GM18520 (cell line): ENCODE results near the gene SNX14.
"Not testable (repeated sequence)": the region's sequence is repeated elsewhere in the genome, so short reads cannot be mapped to it uniquely, and the experiment has no call there.

ENCODE experiments used
- ATAC-seq: cut with Tn5 transposase; IDR thresholded peaks from one replicate; pipeline ENCODE4 v1.9.1; 2021; ENCODE audit not compliant: unreplicated experiment

SNX14 gene, protein sequence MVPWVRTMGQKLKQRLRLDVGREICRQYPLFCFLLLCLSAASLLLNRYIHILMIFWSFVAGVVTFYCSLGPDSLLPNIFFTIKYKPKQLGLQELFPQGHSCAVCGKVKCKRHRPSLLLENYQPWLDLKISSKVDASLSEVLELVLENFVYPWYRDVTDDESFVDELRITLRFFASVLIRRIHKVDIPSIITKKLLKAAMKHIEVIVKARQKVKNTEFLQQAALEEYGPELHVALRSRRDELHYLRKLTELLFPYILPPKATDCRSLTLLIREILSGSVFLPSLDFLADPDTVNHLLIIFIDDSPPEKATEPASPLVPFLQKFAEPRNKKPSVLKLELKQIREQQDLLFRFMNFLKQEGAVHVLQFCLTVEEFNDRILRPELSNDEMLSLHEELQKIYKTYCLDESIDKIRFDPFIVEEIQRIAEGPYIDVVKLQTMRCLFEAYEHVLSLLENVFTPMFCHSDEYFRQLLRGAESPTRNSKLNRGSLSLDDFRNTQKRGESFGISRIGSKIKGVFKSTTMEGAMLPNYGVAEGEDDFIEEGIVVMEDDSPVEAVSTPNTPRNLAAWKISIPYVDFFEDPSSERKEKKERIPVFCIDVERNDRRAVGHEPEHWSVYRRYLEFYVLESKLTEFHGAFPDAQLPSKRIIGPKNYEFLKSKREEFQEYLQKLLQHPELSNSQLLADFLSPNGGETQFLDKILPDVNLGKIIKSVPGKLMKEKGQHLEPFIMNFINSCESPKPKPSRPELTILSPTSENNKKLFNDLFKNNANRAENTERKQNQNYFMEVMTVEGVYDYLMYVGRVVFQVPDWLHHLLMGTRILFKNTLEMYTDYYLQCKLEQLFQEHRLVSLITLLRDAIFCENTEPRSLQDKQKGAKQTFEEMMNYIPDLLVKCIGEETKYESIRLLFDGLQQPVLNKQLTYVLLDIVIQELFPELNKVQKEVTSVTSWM

GRCh38 chr6:85593438-85594196, at the start of gene SNX14:
Gene SNX14, minus strand, starts transcription at chr6:85593858. Its CDS starts 140 bp downstream, at chr6:85593718.
- peak; percentile 87 for ATAC-seq

DNA sequence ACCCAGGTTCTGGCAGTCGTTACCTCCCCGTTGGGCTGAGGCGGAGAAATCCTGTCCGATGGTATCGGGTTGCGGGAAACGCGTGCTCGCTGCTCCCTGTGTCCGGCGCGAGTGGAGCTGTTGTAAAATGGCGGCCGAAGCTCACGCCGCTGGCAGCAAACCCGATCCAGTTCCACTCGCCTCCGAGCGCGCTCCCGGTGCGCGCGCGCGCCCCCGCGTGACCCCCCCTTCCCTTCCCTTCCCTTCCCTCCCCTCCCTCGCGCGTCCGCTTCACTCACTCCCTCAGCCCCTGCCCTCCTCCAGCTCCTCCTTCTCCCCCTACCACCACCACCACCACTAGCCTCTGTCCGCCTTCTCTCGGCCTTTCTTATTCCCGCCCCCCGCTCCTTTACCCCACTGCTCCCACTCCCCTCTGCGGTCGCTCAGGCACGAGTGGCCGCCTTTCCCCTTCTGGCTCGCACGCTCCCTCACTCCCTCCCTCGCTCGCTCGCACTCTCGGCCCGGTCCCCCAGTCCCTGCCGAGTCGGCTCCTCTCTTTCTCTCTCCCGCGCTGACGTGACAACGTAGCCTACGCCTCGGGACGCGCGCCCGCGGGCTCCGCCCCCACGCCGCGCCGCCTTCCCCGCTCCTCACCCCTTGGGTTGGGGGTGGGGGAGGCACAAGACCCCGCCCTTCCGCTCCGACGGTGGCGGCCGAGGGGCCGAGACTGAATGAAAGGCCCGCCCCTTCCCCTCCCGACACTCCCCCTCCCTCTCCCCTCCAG, 49.3 kb upstream of the SNX14 start, which contains the start of gene SYNCRIP:
TSS of gene SYNCRIP (minus strand) at position 113 of the 763 bp plus-strand sequence. CDS start 1,447 bp downstream, outside the sequence.
- ATAC-seq, result peak; percentile 67

- ATAC-seq, result no peak
These were observed 48.5 kb upstream of the SNX14 start for GRCh38 chr6:85641897-85642773.

DNA sequence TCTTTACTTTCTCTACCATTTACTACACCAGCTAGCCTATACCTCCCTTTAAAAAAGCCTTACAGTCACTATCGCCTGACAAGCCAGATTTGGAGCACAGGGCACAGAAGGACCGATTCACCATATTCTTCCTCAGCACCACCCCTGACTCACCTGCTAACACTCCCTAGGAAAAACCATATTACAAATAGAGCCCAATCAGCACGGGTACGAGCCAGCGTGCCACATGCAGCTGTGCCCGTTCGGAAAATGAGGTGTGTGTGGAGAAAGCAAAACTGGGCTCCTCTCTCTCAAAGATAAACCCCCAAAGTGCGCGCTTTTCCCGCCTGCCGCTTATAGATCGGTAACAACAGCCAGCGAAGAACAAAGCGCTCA, 47.9 kb upstream of the SNX14 start:
- ATAC-seq, result no peak

DNA sequence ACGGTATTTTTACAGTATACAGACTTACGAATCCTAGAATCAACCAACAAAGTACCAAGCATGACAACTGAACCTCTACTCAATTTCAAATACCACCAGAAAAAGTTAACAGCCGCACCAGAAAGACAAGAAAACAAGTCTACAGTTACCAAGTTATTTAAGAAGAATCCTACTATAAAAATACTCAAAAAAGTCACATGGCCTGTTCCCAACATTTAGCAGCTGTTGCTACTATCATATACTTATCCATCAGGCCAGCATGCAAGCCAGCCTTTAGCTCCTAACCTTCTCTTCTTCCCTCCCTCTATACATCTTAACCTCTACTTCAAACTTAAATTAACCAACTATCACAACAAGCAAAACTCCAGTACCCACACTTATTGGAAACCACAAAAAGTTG, 47.2 kb upstream of the SNX14 start:
- no peak for ATAC-seq

DNA sequence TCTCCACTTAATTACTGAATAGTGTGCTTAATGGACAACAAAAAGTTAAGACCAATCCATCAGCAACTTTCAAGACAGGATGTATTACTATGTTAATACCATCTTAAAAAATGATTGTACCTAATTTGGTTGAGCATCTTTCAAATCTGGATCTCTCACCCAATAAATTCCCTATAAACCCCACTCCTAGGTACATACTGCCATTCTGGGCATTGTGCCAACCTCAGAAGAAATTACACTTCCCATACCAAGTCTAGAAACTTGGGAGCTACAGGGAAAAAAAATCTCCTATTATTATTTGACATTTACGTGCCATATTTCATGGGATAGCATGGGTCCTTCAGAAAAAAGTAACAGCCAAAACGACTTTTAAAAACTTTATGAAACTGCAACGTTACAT, 43.9 kb upstream of the SNX14 start:
- no peak for ATAC-seq

- ATAC-seq, result no peak
These were observed 38.7 kb upstream of the SNX14 start for GRCh38 chr6:85632164-85632942.

GRCh38 chr6:85631117-85631516, 37.5 kb upstream of the SNX14 start:
- ATAC-seq, result not testable (repeated sequence)

DNA sequence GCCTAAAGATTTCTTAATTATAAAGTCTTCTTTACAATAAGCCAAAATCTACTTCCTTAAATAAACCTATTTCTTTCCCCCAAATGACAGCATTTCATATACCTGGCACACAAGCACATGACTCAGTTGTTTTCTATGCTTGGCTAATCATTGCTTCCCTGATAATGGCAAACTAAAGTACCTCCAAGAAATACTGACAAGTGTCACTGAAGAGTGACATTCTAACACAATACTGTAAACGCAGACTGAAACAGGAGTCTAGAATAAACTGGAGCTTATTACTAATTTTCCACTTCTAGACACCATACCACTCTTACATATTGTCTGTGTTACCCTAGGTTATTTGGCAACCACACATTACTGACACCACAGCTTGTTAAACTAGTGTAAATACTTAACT, 34.7 kb upstream of the SNX14 start:
- no peak for ATAC-seq

- ATAC-seq, result no peak
These were observed 26.6 kb upstream of the SNX14 start for GRCh38 chr6:85620308-85620707.

DNA sequence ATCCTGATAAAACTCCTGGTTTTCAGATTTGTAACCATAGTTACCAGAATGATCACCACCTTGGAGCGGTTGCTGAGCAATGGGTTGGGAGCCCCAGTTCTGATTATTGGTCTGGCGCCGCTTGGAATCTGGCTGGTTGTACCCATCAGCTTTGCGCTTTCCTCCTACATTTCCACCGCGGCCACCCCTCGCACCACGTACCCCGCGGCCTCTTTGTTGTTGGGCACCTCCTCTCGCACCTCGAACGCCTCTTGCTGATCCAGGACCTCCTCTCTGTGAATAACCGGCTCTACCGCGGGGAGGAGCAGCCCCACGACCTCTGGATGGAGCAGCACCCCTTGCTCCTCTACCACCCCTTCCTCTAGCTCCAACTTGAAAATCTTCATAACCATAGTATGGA, 21.1 kb upstream of the SNX14 start:
- ATAC-seq, result no peak

- no peak for ATAC-seq
These were observed 19.2 kb upstream of the SNX14 start for GRCh38 chr6:85612690-85613474.

DNA sequence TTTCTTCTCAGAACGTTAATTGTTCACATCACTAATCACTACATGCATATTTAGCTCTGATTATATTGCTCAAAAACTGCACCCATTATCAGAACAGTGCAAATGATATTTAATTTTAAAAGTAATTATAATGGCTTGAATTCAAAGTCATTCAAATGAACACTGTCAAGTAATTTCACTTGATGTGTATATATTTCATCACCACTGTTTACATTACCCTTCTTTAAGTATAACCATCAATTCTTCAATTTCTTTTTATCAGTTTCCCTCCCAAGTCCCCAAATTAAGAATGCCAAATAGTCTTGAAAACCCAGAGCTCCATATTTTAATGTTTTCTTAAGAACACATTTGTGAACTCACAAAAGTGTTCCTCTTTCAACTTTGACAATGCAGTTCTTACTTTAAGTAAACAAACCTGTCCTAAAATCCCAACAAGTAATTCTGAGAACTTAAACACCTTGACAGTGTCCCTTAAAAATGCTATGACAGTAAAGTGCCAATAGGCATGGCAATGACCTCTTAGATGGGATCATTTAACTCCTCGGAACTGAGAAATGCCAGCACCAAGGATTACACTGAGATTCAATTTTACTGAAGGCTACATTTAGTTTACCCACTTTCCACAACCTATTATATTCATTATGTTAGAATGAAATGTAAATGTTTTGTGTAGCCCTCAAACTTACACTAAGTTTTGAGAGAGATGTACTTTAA, 16.7 kb upstream of the SNX14 start:
- no peak for ATAC-seq

- no peak for ATAC-seq
These were observed 8.4 kb upstream of the SNX14 start for GRCh38 chr6:85602100-85602499.

GRCh38 chr6:85600713-85601313, 7.2 kb upstream of the SNX14 start:
- ATAC-seq, result no peak

DNA sequence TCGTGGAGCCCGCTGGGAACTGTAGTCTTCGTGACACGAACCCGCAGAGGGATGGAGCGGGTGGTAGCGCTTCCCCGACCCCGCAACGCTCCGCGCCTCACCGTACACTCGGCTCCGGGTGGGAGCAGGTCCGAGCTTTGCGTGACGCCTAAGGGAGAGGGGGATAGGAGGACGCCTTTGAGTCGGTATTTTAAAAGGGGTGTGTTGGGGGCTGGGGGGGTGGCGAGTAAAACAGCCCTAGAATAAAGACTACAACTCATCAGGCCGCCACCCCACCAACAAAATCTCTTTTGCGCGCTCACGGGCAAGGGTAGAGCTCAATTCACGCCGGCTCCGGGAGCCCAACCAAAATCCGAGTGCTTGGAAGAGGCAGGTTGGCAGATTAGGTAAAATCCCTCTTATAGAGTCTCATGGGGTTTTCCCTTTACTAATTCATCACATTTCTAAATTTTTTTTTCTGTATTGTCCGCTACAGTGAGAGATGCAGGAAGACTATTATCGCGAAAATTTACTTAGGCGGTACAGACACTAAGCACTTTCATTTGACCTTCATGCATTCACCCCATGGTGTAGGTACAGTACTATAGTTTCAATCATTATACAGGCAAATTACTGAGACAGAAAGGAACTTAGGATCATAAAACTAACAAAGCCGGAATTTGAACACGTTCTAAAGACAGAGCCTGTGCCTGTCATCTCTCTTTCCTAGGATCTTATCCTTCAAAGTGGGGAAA, 706 bp upstream of the SNX14 start:
- no peak for ATAC-seq
